Activated T-helper 2 cell treated with anti-CD3 and anti-CD28 coated beads, Interferon-gamma antibody, Interleukin-2, Interleukin-4, amounts not matched to agents 10 μg/mL and 5 μg/mL and 100 μg/mL, durations not matched to agents 14 hours and 24 hours and 36 hours (primary cell): ENCODE measurements around the gene NUP50. TPM values are rescaled to one million over a fixed set of nuclear protein-coding genes. Genes with fewer than 3 reads are reported as not detected.

Source experiments
- DNase-seq: peaks from one replicate; pipeline ENCODE4 v3.0.0; 2021; ENCODE audit warnings: low spot score
- H3K27ac Mint-ChIP-seq: one replicate; pipeline ENCODE4 v1.8.0; 2021; ENCODE audit warnings: mixed read lengths
- H3K27me3 Mint-ChIP-seq: one replicate; pipeline ENCODE4 v1.8.0; 2021; ENCODE audit warnings: low read depth, mixed read lengths
- H3K36me3 Mint-ChIP-seq: one replicate; pipeline ENCODE4 v1.8.0; 2021; ENCODE audit warnings: low read depth, mixed read lengths
- H3K4me1 Mint-ChIP-seq: one replicate; pipeline ENCODE4 v1.8.0; 2021; ENCODE audit warnings: low read depth, mixed read lengths
- H3K4me3 Mint-ChIP-seq: one replicate; pipeline ENCODE4 v1.8.0; 2021; ENCODE audit warnings: low read depth, mild to moderate bottlenecking, moderate library complexity, mixed read lengths
- H3K9me3 Mint-ChIP-seq: one replicate; pipeline ENCODE4 v1.8.0; 2021; ENCODE audit warnings: mixed read lengths
- intact Hi-C: fragments of 100-400 bp; cut with micrococcal nuclease; formaldehyde crosslinking; loops from one replicate; pipeline ENCODE4 v1.15.1; 2023
- total RNA-seq: library from RNA; stranded (reverse); gene quantifications from 2 replicates; pipeline ENCODE4 v1.2.3, GENCODE V29; 2022

NUP50 gene
- total RNA-seq, 1 donor from 2014 or later: 150 TPM

- no peak for DNase-seq
- Mint-ChIP-seq H3K27me3 (no peaks in the 10 kb centered on the region), H3K4me1 (peaks cover 12% of the 10 kb centered on the region), H3K27ac (no peak overlapping the region), H3K4me3 (no peak overlapping the region), H3K36me3 (no peaks in the 10 kb centered on the region), H3K9me3 (no peaks in the 10 kb centered on the region)
- intact Hi-C loops: no loop called here
Observed at GRCh38 chr22:45237065-45237990, 73.6 kb downstream of the NUP50 start.

Other genes with a start within 250 kb of the NUP50 start
- 0.30 and 1.2 TPM in 2 replicates for gene PHF21B, start 153.9 kb upstream of the NUP50 start, total RNA-seq
- 39.5 and 45.2 TPM in 2 replicates for gene KIAA0930, start 77.0 kb downstream of the NUP50 start, total RNA-seq
- gene UPK3A, start 121.0 kb downstream of the NUP50 start, total RNA-seq: not detected in 2 replicates
- gene FAM118A, start 146.0 kb downstream of the NUP50 start, total RNA-seq: 30.7 and 37.5 TPM in 2 replicates
- gene SMC1B, start 249.7 kb downstream of the NUP50 start, total RNA-seq: 0.50 and 0.80 TPM in 2 replicates
- 9.9 and 11.0 TPM in 2 replicates for gene RIBC2, start 249.8 kb downstream of the NUP50 start, total RNA-seq